Nephron (organoid): ENCODE results near the gene ZNF474.

Experiments
- H3K27ac Mint-ChIP-seq, 3 experiments: 2 replicates each; pipeline ENCODE4 v1.8.0; 2020; ENCODE audit warnings: mixed read lengths in 3 of 3, mild to moderate bottlenecking in 2 of 3, moderate library complexity in 1 of 3
- H3K27me3 Mint-ChIP-seq: 2 replicates; pipeline ENCODE4 v1.8.0; 2021; ENCODE audit warnings: low read depth, mild to moderate bottlenecking, moderate library complexity, mixed read lengths
- H3K36me3 Mint-ChIP-seq: 2 replicates; pipeline ENCODE4 v1.8.0; 2020; ENCODE audit warnings: low read depth, mixed read lengths
- H3K4me1 Mint-ChIP-seq: 2 replicates; pipeline ENCODE4 v1.8.0; 2020; ENCODE audit warnings: mixed read lengths
- H3K4me3 Mint-ChIP-seq, 3 experiments: 2 replicates each; pipeline ENCODE4 v1.8.0; 2020; ENCODE audit warnings: mild to moderate bottlenecking in 3 of 3, mixed read lengths in 3 of 3, moderate library complexity in 2 of 3
- H3K9me3 Mint-ChIP-seq: 2 replicates; pipeline ENCODE4 v1.8.0; 2020; ENCODE audit warnings: mixed read lengths
- TF ChIP-seq, protein P1 (sequence below), 3 experiments: fragments of 200-600 bp; sonication (generic); IDR thresholded peaks; one replicate each; pipeline ENCODE4 v1.5.0; 2021; ENCODE audit warnings: antibody characterized with exemption in 3 of 3; ENCODE audit not compliant: unreplicated experiment in 3 of 3

Gene ZNF474

DNA sequence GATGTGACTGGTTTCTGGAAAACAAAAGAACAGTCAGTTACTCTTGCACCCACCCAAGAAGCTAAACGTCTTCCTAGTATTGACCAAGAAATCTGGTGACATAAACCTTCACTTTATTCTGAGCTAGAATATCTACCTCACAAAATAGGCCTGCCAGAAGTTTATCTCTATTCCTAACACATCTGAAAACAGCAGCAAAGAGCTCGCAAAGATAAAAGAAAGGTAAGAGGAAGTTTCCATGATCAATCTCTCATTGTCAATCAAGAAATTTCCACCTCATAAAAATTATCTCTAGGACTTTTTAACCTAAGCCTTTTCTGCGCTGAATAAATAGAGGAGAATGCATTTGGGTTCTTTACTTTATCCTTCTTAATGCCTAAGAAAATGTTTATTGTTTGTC lies 17.3 kb upstream of the ZNF474 start:
- Mint-ChIP-seq H3K4me1 (no peaks in the 10 kb centered on the region), H3K4me3 (no peak overlapping the region), H3K27me3 (no peaks in the 10 kb centered on the region), H3K36me3 (no peaks in the 10 kb centered on the region), H3K9me3 (no peaks in the 10 kb centered on the region), H3K27ac (no peak overlapping the region)
- TF ChIP-seq, protein P1, sequence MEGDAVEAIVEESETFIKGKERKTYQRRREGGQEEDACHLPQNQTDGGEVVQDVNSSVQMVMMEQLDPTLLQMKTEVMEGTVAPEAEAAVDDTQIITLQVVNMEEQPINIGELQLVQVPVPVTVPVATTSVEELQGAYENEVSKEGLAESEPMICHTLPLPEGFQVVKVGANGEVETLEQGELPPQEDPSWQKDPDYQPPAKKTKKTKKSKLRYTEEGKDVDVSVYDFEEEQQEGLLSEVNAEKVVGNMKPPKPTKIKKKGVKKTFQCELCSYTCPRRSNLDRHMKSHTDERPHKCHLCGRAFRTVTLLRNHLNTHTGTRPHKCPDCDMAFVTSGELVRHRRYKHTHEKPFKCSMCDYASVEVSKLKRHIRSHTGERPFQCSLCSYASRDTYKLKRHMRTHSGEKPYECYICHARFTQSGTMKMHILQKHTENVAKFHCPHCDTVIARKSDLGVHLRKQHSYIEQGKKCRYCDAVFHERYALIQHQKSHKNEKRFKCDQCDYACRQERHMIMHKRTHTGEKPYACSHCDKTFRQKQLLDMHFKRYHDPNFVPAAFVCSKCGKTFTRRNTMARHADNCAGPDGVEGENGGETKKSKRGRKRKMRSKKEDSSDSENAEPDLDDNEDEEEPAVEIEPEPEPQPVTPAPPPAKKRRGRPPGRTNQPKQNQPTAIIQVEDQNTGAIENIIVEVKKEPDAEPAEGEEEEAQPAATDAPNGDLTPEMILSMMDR (IDR thresholded peaks at IDR 0.05; ENCODE audit: unreplicated experiment in 3 of 3), result no peak

DNA sequence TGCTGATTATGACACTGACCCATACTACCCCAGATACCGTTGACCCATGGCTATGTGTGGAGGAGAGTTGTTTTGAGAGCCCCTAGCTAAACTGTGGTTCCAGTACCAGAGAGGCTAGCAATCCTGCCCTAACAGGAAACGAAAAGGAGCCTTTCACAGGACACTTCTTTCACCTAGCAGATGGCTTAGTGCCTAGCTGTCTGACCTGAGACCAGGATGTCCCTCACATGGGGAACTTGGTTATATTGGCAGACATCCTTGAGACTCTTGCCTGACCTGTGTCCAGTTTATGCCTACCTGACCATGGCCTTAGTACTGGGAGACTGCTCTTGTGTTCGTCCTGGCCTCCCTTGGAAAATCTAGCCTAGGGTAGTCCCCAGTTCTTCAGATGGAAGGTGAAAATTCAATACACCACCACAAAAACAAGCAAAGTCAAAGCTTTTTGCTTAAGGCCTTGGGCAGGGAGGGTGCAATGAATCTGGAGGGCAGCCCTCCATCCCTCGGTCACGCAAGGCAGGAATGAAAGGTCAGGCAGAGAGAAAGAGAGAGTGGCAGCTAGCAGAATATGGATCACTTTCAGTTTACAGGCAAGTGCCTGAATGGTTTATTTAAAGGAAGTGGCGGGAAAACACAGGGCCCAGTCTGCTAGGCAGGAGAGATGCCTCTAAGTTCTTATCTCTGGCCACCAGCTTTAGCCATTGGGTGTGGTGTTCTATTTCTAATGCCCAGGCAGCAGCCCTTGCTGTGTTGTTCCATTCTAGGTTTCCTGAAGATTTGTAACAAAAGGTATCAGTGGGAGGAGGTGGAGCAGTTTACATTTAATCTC lies 16.4 kb upstream of the ZNF474 start:
- H3K4me1 Mint-ChIP-seq, result no peaks in the 10 kb centered on the region
- H3K9me3 Mint-ChIP-seq, result no peaks in the 10 kb centered on the region
- TF ChIP-seq, protein P1 (IDR thresholded peaks at IDR 0.05; ENCODE audit: unreplicated experiment in 3 of 3), result no peak
- no peaks in the 10 kb centered on the region for H3K36me3 Mint-ChIP-seq
- no peak overlapping the region for H3K27ac Mint-ChIP-seq
- H3K4me3 Mint-ChIP-seq, result no peak overlapping the region
- no peaks in the 10 kb centered on the region for H3K27me3 Mint-ChIP-seq

DNA sequence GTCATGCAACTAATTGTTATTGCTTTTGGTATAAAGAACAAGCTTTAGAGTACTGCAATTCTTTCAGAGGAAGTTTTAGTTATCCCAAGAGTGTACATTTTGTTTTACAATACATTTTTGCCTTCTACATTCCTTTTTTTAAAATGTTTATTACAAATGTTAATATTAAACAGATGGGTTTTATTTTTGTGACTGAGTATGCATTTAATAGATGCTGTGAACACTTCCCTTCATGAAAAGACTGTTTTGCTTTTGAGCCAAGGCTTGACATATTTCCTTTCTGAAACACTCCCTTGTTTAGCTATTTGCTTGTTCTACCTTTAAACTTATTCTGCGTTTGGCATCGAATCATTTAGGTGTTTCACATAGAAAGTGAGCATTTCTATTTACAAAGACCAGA lies 14.8 kb upstream of the ZNF474 start:
- no peak overlapping the region for H3K4me3 Mint-ChIP-seq
- H3K9me3 Mint-ChIP-seq, result no peaks in the 10 kb centered on the region

DNA sequence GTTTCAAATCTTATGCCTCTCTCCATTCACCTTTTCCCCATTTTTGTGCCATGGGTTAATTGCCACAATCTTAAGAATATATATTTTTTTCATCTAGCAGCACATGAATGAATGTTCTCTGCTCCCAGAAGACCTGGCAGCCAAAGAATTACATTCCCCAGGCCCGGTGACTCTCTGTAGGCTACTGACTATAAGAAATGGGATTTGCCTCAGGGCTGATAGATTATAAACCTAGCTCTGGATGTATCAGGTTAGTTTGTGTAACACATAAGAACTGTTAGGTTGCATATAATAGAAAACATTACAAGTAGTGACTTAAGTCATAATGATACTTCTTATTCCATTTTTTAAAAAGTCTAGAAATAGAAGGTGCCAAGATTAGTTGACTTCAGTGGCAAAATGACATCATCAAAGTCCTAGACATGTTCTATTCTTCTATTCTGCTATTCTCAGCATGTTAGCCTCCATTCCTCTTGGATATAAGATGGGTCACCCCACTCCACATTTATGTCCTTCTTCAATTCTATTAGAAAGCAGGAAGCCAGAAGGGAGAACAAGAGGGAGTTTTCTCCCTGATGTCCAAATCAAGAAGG lies 10.9 kb upstream of the ZNF474 start:
- Mint-ChIP-seq H3K27me3 (no peaks in the 10 kb centered on the region), H3K4me3 (no peak overlapping the region), H3K4me1 (peaks cover 12% of the 10 kb centered on the region), H3K9me3 (no peaks in the 10 kb centered on the region), H3K27ac (no peak overlapping the region), H3K36me3 (no peaks in the 10 kb centered on the region)
- TF ChIP-seq, protein P1 (IDR thresholded peaks at IDR 0.05; ENCODE audit: unreplicated experiment in 3 of 3), result no peak

More for the DNA sequence above, 14.8 kb upstream of the ZNF474 start:
- no peak overlapping the region for H3K27ac Mint-ChIP-seq
- H3K27me3 Mint-ChIP-seq, result no peaks in the 10 kb centered on the region
- no peaks in the 10 kb centered on the region for H3K4me1 Mint-ChIP-seq
- TF ChIP-seq, protein P1 (IDR thresholded peaks at IDR 0.05; ENCODE audit: unreplicated experiment in 3 of 3), result no peak
- no peaks in the 10 kb centered on the region for H3K36me3 Mint-ChIP-seq

DNA sequence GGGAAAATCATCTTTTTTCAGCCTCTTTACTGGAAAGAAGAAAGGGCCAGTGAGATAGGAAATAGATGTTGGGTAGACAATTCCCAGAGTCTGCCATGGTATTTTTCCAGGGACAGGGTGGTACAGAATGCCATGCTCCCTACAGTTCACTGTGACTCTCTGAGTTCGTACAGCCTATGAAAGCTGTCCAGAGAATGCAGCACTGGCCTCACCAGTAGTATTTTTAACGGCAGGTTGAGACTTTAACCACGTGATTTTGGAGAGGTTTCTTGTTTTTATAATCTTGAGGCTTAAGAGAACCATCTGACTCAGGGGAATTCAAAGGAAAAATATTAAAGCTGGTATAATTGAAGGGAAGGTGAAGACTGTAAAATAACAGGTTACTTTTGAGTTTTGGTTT lies 10.1 kb upstream of the ZNF474 start:
- no peaks in the 10 kb centered on the region for H3K9me3 Mint-ChIP-seq
- H3K27me3 Mint-ChIP-seq, result no peaks in the 10 kb centered on the region
- no peak overlapping the region for H3K4me3 Mint-ChIP-seq
- TF ChIP-seq, protein P1 (IDR thresholded peaks at IDR 0.05; ENCODE audit: unreplicated experiment in 3 of 3), result no peak
- no peaks in the 10 kb centered on the region for H3K36me3 Mint-ChIP-seq
- peaks cover 18% of the 10 kb centered on the region for H3K4me1 Mint-ChIP-seq
- H3K27ac Mint-ChIP-seq, result no peak overlapping the region

DNA sequence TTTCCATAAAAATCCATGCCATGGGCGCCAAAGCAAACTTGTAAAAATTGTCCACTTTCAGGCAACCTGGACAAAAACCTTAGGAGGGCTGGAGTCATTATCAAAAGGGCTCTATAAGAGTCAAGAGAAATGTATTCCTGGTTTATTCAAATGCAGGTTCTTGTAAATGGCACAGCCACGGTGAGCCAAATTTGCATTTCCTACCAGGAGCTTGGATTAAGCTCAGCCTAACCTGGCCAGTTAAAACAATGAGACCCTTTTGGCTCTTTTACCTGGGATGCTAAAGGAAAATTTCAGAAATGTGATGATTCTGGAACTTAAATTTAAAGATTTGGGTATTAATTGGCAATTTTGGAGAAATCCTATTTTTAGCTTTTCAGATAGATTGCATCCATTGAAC lies 8.9 kb upstream of the ZNF474 start:
- H3K27me3 Mint-ChIP-seq, result no peaks in the 10 kb centered on the region
- no peaks in the 10 kb centered on the region for H3K36me3 Mint-ChIP-seq
- H3K27ac Mint-ChIP-seq, result no peak overlapping the region
- TF ChIP-seq, protein P1 (IDR thresholded peaks at IDR 0.05; ENCODE audit: unreplicated experiment in 3 of 3), result no peak
- peaks cover 31% of the 10 kb centered on the region for H3K4me1 Mint-ChIP-seq
- no peak overlapping the region for H3K4me3 Mint-ChIP-seq
- no peaks in the 10 kb centered on the region for H3K9me3 Mint-ChIP-seq
